GM19467 (cell line): Measurements from ENCODE around the gene SERPINB3.
"Not testable (repeated sequence)": the region's sequence is repeated elsewhere in the genome, so short reads cannot be mapped to it uniquely, and the experiment has no call there.

Experiments
- ATAC-seq: cut with Tn5 transposase; IDR thresholded peaks from one replicate; pipeline ENCODE4 v1.9.1; 2021; ENCODE audit warnings: mild to moderate bottlenecking, moderate library complexity; ENCODE audit not compliant: unreplicated experiment

SERPINB3 gene

DNA sequence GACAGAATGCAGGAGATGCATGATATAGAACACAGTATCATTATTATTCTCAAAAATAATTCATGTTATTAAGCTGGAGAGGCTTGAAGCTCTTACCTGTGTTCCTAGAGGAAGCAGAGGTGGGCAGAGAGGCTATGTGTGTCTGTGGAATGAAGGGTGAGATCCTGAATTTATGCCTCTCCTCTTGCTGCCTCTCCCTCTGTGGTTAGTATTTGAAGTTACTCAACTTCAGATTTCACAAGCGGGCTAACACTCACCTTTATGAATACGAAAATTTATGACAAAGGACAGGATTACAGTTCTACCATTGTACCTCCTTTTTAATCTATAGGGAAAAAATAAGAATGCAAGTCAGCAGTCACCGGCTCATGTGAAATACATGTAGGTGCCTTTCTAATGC lies at the start of gene SERPINB3:
Gene SERPINB3 (minus strand): TSS at position 144 of the 400 bp plus-strand sequence. CDS start 677 bp downstream, outside the sequence.
- ATAC-seq: not testable (repeated sequence)

DNA sequence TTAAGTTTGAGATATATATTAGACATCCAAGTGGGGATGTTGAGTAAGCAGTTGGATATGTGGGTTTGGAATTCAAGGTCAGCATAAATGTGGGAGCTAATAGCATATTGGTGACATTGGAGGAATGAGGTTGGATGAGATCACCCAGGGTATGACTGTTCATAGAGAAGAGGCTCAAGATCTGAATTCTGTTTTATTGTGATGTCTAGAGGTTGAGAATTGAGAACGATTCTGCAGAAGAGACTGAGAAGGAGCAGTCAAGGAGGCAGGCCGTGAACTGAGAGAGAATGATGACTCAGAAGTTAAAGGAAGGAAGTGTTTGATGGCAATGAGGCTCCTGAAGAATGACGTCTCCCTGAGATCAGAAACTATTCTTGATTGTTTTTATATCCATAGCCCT lies 47.0 kb upstream of the SERPINB3 start:
- no peak for ATAC-seq

DNA sequence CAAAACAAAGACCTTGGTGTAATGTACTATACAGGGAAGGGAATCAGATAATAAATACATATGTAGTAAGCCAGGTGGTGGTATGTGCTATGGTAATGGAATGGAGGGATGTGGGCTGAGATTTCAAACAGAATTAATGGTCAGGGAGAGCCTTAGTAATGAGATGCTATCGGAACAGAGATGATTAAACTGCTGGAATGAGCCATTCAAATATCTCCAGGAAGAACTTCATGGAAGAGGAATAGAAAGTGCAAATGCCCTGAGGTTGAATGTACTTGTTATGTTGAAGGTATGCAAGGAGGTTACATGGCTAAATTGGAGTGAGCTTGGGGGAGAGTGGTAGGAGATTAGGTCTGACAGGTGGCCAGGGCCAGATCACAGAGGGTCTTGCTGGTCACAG lies 46.1 kb upstream of the SERPINB3 start:
- no peak for ATAC-seq

DNA sequence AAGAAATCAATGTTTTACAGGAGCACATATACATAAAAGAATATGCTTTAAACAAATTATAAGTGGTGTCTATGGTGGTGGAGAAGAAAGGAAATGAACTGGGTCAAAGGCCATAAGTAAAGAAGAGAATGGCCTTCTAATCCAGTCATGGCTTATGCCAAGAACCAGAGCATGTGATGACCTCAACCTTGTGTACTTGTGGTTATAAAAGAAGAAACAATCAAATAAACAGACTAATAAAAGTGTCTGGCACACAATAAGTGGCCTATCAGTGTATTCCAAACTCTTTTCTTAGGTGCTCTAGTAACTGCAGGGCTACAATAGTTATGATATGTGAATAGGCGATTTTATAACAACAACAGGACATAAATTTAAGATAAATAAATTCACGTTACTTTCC lies 43.7 kb upstream of the SERPINB3 start:
- no peak for ATAC-seq

DNA sequence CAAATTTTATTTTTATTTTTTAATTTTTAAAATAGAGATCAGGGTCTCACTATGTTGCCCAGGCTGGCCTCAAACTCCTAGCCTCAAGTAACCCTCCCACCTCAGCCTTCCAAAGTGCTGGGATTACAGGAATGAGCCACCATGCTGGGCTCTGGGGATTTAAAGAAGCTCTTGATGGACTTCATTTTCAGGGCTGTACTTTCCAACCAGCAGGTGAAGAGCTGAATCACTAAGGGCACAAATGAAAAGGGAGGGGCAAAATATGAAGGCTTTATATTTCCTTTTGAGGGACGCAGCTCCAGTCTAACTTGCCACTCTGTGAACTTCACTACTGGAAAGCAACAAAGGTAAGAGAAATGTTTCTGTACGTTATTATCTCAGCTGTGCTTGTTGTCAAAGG lies 41.0 kb upstream of the SERPINB3 start, which contains the start of gene SERPINB11:
Gene SERPINB11 (plus strand): TSS at position 301 of the 400 bp plus-strand sequence. CDS start 7,234 bp downstream, outside the sequence.
- no peak for ATAC-seq

DNA sequence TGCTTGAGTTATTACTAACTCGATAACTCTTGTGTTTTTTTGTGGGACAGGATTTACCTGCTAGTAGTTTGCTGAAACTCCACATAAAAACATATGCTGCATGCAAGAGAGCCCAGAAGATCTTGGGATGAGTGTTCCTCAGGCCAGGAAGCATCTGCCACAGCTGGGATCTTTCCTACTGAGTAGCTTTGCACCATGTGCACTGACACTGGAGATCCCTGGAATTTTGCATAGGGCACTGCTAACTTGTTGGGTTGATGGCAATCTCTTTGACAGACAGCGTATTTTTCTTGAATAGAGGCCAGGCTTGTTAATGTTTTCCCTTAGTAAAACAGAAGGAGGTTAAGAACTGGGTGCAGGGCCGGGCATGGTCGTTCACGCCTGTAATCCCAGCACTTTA lies 40.3 kb upstream of the SERPINB3 start:
- no peak for ATAC-seq

DNA sequence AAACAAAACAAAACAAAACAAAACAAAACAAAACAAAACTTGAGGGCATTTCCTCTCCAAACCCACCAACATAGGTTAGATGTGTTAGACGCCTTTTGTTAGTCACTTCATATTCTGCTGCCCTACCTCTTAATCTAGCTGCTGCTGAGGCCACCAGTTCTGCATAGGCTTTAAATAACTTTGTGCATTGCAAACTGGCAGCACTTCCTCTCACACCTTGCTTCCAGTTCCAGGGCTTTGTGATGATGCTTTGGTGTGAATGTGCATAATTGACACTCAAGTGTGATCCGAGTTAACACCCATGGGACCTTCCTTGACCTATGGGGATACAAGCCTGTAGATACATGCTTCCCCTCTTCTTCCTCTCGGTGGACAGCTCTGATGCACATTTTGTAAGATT lies 38.8 kb upstream of the SERPINB3 start:
- no peak for ATAC-seq

DNA sequence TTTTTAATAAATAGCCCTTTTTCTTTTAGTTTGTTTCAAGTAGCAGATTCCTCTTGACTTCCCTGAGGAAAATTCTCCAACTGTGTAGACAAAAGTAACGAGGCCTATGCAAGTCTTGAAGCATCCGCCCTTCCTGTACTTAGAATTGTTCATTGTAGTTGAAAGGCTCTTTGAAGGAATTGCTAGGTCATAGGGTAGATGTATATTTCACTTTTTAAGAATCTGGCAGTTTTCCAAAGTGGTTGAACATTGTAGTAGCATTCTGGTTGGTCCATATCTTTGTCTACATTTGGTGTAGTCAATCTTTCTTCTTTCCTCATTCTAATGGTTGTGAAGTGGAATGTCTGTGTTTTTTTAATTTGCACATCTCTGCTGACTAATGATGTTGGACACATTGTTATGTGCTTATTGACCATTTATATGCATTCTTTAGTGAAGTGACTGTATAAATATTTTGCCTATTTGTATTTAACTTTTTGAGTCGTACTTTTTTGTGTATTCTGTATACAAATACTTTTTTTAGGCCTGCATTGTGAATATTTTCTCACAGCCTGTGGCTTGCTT lies 35.5 kb upstream of the SERPINB3 start:
- no peak for ATAC-seq

DNA sequence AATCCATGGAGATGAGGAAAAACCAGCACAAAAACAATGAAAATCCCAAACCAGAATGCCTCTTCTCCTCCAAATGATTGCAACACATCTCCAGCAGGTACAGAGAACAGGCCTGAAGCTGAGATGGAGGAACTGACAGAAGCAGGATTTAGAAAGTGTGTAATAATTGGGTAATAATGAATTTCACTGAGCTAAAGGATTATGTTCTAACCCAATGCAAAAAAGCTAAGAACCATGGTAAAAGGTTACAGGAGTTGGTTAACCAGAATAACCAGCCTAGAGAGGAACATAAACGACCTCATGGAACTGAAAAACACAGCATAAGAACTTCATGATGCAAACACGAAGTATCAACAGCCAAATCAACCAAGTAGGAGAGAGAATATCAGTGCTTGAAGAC lies 27.4 kb upstream of the SERPINB3 start:
- no peak for ATAC-seq

DNA sequence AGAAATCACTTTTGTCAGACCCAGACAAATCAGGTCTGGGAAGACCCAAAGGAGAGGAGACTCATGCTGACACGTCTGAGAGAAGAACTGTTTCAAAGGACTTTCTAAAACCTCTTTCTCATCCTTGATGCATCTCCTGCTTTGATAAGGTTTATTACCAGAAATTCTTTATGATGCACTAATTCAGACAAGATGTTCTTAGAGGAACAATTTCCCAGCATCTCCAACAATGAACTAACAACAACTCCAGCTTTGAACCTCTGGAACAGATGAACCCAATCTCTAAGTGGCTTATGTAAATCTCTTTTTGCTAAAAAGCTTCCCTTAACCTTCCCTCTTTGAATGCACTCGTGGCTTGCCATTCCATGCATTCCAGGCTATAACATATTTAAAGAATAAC lies 25.2 kb upstream of the SERPINB3 start:
- ATAC-seq: no peak

DNA sequence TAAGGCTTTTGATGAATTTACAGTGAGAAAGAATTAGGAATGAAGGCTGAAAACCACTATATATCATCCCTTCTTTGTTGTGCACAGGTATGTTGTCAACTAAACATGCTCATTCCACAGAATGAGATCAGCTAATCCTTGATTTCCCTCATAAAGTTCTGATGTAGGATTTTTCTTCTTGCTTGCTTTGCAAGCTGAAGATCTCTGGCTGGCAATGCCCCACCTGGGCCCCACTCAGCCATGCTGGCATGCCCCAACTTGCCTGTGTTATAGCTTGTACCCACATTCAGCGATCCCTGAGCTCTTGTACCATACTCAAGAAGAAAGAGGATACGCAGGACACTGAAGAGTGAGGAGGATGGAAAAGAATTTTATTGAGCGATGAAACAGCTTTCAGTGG lies 23.0 kb upstream of the SERPINB3 start:
- ATAC-seq: no peak

DNA sequence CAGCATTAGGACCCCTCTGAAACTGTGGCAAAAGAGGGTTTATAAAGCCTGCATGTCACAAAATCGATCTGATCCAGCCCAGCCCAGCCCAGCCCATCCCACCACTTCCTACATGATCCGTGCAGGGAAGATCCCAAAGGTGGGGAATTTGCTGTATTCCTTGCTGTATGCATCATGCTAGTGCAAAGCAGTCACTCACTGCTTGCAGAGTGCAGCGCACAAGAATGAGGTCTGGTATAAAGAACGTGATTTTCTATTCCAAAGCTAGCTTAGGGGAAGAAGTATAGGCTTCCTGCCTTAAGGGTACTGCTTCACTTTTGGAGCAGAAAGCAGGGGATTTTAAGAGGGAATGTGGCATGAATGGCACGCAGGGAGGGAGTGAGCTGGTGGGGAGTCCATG lies 22.2 kb upstream of the SERPINB3 start:
- no peak for ATAC-seq

DNA sequence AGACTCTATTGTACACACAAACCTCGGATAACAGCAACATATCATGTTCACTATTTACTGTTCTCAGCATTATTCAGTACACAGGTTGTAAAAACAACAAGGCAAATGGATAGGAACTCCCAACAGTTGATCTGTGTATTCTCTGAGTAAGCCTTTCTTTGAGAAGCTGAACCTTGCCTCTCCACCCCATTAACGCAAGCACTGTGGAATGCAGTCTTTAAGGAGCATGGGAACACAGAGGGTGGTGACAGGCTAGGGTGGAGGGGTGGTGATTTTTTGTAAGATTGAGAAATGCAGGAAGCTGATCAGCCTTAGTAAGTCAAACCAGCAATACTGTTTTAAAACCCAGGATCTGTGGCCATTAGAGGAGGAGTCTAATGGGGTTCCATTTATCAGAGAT lies 21.5 kb upstream of the SERPINB3 start:
- no peak for ATAC-seq

DNA sequence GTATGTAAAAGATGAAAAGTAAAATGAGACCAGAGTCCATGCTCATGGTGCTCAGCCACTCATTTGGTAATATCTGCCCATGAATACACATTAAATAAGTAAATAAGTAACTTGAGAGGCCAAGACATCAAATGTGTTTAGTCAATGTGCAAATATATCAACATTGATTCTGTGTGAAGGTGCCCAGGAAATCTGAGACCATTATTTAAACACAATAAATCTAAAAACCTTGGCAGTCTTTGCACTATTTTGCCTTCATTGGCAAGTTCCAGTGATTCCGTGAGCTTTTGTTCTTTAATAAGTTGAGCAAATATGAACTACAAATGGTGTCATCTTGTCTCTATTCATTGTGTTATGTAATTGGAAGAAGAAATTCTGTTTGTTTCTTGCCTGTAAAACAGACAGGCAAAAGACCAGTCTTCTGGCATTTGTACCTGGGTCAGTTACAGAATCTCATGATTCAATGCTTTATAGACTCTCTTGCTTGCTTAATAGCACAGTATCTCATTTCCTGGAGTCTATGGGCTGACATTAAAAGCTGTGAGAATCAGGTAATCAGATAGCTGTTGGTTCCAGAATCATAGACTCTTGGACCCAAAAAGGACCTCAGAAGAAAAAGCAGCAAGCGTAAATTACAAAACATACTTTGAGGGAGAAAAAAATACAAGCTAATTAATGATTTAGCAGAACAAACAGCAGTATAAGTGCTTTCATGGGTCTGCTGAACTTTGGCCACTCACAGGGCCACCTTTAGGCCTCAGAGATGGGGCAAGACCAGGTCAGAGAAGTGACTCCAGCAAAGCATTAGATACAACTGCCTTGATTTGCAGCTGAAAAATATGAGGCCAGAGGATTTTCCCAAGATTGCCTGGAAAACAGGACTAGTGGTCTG lies 20.0 kb upstream of the SERPINB3 start:
- no peak for ATAC-seq

DNA sequence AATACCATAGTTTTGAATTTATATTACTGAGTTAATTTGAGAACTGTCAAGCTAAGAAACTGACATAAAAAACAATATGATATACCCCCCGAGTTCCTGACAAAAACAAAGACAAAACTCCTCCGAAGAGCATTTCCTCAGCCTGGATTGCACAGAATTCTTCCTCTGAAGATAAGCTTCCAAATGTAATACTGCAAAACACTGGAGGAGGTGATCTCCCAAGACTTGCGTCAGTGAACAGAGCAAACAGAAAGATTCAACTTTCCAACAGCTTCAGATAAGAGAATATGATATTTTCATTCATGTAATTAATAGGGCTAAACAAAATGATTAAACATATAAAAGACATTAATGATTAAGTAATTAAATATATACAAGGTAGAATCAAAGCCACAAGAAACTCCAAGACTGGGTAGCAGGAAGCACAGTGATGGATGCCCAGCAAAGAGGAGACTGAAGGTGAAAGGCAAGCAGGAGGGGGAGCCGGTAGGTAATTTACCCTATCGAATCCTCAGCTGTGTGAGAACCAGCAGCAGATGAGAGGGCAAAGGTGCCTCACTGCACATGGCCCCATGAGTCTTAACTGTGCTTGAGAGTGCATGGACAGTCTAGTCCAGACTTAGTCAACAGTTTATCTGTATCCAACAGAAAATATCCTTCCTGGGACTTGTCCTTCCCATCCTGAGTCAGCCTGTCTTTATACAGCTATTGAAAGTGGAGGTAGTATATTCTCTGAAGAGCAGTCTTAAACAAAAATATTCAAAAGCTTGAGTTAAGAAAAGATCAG lies 18.3 kb upstream of the SERPINB3 start:
- ATAC-seq: no peak

DNA sequence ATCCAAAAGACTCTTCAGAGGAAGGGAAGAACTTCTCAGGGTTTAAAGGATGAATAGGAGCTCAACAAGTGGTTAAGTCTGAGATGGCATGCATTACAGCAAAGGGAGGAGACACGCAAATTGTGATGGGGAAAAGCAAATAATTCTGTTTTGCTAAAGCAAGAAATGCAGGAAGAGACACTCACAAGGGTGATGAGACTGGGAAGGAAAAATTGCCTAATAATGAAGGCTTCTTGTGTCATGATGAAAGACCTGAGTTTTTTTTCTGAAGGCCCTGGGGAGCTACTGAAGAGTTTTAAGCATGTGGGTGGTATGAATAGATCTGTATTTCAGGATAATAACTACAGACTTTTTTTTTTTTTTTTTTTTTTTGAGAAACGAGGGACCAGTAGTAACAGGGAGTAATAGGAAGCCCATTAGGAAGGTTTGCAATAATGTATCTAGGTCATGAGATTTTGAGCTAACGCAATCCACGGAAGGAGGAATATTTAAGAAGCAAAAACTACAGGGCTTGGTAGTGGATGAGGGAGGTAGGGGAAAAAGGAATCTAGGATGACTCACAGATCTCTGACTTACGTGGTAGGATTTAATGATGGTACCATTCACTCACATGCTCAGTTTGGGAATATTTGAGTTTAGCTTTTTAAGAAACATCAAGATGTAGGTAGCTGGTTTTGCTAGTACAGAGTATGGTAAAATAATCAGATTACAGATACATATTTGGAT lies 16.0 kb upstream of the SERPINB3 start:
- no peak for ATAC-seq

DNA sequence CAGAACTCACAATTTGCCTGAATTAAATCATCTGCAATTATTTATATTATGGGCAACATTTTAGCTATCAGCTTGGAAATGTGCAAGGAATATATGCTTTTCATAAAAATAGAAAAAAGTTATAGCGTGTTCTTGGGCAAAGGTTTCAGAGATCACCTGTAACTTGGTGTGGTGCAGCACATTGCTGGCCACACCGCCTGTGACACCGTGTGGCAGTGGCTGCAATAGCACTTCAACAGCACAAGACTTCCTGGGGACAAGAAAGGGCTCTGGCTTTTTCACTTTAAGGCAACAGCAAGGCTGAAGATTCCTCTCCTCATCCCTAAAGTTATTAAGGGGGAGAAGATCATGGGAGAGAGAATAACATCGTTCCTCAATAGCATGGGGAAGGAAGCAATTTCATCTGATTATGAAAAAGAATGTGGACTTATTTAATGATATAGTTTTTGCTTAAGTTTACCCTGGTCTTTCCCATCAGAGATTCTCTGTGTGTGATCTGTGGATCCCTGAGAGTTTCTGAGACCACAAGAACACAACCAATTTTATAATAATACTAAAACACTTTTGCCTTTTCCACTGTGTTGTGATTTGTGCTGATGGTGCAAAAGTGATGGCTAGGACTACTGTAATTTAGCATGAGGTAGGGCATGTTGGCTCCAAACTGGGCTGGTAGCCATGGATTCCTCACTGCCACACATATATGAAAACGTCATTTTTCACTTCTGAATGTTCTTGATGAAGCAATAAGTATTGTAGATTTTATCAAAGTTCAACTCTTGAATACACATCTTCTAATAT lies 15.0 kb upstream of the SERPINB3 start:
- peak; percentile 74 for ATAC-seq

DNA sequence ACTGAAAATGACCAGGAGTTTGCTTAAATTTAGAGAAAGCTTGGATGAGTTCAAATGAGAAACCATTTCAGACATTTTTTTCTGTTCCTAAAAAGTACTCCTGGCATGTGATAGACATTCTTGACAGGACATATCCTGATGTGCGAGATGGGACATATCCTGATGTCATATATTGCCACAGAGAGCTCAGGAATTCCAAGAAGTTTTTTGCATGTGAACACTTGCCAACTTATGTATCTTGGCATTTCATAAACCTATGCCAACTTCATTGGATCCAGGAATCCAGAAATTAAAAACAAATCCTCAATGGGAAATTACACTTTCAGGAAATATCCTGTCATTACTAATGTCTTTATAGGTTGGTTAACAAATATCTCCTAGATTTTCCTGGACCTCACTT lies 2.9 kb upstream of the SERPINB3 start:
- ATAC-seq: no peak

DNA sequence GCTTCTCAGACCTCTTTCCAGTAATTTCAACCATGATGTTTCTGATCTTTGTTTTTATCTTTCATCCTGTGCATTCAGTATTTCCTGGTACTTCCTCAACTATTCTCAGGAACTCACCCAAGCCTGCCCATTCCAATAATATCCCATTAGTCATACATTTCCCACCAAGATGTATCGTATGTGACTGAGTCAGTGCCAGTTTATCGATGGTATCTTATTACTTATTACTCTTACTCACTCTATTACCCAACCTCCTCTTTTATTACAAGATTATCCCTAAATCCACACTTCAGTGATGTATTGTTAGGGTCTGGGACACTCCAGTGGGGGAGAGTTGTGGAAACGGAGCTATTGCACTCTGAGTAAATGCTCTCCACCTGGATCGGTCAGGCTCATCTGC lies 2.8 kb downstream of the SERPINB3 start:
- ATAC-seq: not testable (repeated sequence)

DNA sequence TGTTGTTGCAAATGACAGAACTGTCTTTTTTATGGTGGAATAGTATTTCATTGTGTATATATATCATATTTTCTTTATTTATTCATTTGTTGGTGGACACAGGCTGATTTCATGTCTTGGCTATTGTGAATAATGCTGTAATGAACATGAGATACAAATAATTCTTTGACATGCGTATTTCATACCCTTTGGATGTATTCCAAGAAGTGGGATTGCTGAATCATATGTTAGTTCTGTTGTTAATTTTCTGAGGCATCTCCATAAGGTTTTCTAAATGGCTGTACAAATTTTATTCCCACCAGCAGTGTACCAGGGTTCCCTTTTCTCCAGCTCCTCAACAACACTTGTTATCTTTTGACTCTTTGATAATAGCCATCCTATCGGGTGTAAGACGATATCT lies 11.4 kb downstream of the SERPINB3 start:
- ATAC-seq: not testable (repeated sequence)
